Erythroblast (primary cell): Measurements from ENCODE around the gene FBXO15.

Experiments
- GATA1 ChIP-seq: IDR thresholded peaks from 2 replicates; pipeline ENCODE4 v1.6.1; 2011; ENCODE audit warnings: low read depth, mild to moderate bottlenecking, control low read depth, low read length, moderate library complexity
- POLR2A ChIP-seq: IDR thresholded peaks from 2 replicates; pipeline ENCODE4 v1.6.1; 2011; ENCODE audit warnings: mild to moderate bottlenecking, low read length

GRCh38 chr18:74190086-74190485 is 42.5 kb upstream of the FBXO15 start:
- TF ChIP-seq POLR2A (no peak), GATA1 (no peak)
